GM21423 (cell line): ENCODE results near the gene RPS25.
"Not testable (repeated sequence)": the region's sequence is repeated elsewhere in the genome, so short reads cannot be mapped to it uniquely, and the experiment has no call there.

Experiments
- ATAC-seq: cut with Tn5 transposase; IDR thresholded peaks from one replicate; pipeline ENCODE4 v1.9.1; 2021; ENCODE audit warnings: mild to moderate bottlenecking, moderate library complexity; ENCODE audit not compliant: unreplicated experiment

Gene RPS25

DNA sequence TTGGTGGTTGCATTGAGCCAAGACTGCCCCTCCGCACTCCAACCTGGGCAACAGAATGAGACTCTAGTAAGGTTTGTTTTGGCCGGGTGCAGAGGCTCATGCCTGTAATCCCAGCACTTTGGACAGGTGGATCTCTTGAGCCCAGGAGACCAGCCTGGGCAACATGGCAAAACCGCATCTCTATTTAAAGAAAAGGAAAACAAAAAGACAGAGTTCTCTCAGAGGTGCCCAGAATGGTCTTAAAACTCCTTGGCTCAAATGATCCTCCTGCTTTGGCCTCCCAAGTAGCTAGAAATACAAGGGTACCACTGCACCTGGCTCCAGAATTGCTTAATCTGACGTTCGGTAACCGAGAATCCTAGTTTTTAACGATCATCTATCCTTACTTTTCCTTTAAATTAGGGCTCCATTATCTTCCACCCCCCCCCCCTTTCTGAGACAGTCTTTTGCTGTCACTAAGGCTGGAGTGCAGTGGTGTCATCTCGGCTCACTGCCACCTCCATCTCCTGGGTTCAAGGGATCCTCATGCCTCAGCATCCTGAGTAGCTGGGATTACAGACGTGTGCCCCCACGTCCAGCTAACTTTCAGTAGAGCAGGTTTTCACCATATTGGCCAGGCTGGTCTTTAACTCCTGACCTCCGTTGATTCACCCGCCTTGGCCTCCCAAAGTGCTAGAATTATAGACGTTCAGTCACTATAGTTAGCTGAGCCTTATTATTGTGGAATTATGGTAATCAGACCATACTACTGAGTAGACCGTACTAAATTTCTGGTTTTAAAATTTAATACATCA lies 1.7 kb downstream of the RPS25 start:
- ATAC-seq: no peak

DNA sequence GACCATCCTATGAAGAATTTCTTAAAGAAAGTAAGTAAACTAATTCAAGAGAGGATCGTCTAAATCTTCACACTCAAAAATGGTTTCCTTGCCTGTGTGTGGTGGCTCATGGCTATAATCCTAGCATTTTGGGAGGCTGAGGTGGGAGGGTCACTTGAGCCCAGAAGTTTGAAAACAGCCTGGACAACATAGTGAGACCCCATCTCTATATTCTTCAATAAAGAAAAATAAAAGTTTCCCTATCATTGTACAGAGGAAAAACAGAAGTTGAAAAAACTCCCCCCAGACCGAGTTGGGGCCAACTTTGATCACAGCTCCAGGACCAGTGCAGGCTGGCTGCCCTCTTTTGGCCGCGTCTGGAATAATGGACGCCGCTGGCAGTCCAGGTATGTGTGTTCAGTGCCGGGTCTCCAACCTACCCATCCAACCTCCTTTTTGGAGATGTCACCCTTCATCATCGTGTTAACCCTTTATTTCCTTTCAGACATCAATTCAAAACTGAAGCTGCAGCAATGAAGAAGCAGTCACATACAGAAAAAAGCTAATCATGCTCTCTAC lies 3.0 kb downstream of the RPS25 start:
- ATAC-seq: no peak

DNA sequence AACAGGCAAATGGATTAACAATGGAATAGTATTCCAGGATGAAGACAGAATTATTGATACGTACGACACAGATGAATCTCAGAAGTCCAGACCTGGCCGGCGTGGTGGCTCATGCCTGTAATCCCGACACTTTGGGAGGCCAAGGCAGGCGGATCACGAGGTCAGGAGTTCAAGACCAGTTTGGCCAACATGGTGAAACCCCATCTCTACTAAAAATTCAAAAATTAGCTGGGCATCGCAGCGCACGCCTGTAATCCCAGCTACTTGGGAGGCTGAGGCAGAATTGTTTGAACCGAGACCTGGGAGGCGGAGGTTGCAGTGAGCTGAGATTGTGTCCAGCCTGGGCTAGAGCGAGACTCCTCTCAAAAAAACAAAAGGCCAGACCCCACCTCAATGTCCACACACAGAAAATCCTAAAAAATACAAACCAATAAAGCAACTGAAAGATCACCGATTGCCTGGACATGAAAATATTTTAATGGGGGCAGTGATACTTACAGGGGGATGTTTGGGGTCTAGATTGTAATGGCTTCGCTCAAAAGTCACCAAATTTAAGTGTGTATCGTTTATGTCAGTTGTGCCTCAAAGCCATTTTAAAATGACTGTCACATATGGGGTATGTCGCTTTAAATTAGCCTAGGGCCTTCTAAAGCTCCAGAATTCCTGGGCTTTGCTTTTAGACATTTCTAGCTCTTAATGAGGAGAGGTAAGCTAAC lies 3.8 kb downstream of the RPS25 start:
- no peak for ATAC-seq

DNA sequence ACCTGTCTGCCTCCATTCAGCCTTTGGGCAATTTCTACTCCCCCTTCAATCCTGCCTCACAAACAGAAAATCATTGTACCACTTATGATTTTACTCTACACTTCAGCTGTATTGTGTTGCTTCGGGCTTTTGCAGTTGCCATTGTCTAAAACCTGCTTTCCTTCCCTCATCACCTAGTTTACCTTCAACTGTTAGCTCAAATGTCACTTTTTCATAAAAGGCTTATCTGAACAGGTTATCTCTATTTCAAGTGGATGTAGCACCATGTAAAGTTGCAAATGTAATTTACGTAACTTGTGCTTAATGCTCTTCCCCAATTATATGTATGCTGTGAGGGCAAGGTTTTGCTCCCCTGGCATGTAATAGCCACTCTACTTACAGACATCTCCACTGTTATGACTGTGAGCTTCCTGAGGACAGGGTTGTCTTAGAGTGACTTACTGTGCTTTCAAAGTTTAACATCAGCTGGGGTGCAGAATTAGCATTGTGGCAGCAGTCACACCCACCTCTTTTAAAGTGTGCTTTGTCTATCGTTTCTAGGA lies 5.4 kb downstream of the RPS25 start:
- ATAC-seq: no peak

DNA sequence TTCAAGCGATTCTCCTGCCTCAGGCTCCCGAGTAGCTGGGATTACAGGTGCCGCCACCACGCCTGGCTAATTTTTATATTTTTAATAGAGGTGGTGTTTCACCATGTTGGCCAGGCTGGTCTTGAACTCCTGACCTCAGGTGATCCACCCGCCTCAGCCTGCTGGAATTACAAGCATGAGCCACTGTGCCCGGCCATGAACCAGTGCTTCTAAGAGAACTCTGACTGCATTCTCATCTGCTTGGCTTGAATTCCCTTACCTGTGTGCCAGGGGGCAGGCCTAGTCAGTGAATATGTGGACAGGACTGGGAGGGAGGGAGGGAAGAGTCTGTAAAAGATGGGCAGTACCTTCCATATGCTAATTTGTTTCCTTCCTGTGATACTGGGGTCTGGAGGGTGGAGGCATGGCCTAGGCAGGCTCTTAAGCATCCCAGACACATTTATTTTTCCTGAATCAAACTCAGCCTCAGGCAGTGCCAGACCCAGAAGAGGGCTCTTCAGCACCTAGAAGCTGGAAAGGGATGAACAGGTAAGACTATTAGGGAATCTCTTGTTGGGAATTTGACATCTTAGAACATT lies 6.6 kb downstream of the RPS25 start:
- ATAC-seq: no peak

DNA sequence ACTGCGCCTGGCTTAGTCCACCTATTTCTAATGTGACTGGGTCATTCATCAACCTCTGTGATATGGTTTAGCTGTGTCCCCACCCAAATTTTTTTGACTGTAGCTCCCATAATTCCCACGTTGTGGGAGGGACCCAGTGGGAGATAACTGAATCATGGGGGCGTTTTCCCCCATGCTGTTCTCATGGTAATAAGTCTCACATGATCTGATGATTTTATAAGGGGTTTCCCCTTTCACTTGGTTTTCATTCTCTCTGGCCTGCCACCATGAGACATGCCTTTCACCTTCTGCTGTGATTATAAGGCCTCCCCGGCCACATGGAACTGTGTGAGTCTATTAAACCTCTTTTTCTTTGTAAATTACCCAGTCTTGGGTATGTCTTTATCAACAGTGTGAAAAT lies 11.5 kb downstream of the RPS25 start:
- ATAC-seq: no peak

DNA sequence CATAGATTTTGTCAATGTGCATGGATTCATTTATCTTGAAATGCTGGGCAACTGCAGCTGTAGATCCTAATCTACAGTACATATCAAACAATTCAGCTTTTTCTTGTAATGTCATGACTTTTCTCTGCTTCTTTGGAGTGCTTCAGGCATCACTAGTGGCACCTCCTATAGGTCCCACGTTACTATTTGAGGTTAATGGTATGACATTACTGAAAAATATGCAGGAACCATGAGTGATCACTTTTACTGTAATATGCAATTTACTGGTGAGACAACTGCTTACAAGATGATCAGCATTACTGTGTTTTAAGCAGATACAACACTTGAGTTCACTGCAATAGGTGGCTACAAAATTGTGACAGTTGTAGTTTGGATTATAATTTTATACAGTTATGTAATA lies 17.2 kb downstream of the RPS25 start:
- no peak for ATAC-seq

DNA sequence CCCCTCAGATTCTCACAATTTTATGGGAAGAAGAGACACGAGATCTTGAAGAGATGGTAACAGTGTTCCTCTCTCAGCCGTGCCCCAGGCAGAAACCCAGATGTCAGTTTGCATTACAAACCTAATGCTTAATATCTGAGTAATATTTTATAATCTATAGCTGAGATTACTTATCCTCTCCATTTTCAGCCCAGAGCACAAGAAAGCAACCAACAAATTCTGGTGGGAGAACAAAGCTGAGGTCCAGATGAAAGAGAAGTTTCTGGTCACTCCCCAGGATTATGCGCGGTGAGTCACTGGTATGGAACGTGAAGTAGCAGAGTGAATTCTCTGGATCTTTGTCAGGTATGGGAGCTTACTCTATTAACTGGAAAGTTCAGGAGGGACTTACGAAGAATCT lies 19.3 kb downstream of the RPS25 start:
- ATAC-seq: no peak

DNA sequence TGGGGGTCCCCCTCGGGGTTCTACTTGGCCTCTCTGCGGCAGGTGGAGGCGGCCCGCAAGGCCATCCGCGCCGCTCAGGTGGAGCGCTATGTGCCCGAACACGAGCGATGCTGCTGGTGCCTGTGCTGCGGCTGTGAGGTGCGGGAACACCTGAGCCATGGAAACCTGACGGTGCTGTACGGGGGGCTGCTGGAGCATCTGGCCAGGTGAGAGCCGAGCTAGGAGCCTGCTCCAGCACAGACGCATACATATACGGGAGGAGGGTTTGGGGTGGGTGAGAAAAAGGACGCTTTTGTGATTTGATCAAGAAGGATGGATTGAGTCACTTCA lies 19.8 kb downstream of the RPS25 start:
- ATAC-seq: peak; percentile 7

DNA sequence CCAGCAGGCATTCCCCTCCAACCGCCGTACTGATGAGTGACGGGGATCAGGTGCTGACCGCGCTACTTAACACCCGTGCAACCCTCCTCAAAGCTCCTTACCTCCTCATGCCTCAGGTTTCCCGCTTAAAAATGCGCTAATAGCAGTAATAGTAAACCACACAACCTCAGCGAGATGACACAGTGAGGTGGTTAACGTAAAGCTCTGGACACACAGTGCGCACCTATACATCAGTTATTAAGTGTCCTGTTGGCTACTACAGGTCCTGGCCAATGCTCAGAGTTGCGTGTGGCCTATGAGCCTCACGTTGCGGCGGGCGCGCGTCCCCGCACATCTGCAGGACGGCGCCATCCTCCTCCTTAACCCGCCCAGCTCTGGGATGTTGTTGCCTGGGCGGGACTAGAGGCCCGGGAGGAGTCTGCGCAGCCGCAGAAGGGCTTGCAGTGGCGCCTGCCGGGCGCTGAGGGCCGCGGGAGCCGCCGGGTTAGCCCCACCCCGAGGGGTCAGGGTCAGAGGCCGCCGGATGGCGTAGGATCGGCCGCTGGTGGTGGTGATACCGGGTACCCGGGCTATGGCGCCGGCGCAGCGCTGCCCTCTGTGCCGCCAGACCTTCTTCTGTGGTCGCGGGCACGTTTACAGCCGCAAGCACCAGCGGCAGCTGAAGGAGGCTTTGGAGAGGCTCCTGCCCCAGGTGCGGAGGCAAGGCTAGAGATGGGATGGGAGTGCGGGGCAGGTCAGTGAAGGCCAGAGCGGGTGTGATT lies 20.3 kb downstream of the RPS25 start, which contains the start of gene CENATAC:
CENATAC (plus strand) TSS at position 512 of the 761 bp plus-strand sequence; CDS start at position 572, 60 bp downstream.
- ATAC-seq: peak; percentile 93

DNA sequence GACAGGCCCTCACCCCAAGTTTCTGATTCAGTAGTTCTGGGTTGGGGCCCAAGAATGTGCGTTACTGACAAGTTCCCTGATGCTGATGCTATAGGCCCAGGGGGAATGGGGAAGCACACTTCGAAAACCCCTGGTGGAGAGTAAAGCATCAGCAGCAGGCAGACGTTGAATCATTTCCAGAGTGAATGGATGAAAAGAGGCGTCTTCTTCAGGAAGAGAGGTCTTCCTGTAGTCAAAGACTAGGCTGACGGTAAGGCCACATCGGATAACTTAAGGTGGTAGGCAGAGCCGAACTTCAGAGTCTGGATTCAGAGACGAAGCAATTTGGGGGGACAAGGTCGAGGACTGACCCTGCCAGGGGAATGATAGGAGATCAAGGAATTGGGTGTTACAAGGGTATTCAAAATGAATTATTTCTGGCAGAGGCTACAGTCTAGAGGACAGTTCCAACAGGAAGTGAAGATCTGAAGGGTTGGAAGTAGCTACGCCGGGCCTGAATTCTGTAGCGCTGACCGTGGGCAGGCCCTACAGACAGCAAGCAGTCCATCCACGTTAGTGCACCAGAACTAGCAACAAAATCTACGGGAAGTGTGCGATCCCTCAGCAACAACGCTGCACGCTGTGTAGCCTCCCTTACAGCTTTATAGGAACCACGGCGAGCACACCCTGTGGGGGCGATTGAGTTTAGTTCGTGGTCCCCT lies 21.1 kb downstream of the RPS25 start:
- peak; percentile 11 for ATAC-seq

DNA sequence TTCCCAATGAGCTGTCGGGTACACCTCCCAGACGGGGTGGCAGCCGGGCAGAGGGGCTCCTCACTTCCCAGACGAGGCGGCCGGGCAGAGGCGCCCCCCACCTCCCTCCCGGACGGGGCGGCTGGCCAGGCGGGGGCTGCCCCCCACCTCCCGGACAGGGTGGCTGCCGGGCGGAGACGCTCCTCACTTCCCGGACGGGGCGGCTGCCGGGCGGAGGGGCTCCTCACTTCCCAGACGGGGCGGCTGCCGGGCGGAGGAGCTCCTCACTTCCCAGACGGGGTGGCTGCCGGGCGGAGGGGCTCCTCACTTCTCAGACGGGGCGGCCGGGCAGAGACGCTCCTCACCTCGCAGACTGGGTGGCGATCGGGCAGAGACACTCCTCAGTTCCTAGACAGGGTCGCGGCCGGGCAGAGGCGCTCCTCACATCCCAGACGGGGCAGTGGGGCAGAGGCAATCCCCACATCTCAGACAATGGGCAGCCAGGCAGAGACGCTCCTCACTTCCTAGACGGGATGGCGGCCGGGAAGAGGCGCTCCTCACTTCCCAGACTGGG lies 26.6 kb downstream of the RPS25 start:
- not testable (repeated sequence) for ATAC-seq

DNA sequence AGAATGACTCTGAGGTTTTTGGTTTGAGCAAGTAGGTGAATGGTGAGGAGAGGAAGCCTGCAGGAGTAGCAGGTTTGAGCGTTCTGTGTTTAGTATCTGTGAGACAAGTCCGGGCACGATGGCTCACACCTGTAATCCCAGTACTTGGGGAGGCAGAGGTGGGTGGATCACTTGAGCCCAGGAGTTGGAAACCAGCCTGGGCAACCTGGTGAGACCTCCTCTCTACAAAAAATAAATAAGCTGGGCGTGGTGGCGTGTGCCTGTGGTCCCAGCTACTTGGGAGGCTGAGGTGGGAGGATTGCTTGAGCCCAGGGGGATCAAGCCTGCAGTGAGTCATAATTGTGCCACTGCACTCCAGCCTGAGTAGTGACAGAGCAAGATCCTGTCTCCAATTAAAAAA lies 29.9 kb downstream of the RPS25 start:
- no peak for ATAC-seq

DNA sequence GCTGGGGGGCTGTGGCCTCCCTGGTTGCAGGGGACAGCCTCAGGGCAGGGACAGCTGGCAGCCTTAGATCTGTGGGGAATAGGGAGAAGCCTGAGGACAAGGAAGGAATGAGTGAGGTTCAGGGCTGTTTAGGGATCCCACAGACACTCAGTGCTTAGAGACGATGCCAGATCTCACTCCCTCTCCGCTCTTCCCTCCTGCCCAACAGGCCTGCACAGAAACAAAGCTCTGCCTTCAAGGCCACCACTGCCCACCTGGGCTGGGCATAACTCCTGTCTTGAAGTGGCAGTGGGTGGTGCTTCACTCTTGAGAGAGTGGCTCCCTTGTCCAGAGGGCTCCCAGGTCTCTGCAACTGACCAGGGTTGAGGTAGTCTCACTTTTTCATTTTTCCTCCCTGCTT lies 33.3 kb downstream of the RPS25 start:
- no peak for ATAC-seq

DNA sequence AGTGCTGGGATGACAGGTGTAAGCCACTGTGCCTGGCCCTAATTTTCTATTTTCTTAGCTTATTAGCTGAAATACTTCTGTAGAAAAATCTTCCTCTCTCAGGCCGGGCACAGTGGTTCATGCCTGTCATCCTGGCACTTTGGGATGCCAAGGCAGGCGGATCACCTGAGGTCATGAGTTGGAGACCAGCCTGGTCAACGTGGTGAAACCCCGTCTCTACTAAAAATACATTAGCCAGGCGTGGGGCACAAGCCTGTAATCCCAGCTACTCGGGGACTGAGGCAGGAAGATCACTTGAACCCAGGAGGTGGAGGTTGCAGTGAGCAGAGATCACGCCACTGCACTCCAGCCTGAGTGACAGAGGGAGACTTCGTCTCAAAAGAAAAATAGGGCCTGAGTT lies 33.8 kb downstream of the RPS25 start:
- not testable (repeated sequence) for ATAC-seq

DNA sequence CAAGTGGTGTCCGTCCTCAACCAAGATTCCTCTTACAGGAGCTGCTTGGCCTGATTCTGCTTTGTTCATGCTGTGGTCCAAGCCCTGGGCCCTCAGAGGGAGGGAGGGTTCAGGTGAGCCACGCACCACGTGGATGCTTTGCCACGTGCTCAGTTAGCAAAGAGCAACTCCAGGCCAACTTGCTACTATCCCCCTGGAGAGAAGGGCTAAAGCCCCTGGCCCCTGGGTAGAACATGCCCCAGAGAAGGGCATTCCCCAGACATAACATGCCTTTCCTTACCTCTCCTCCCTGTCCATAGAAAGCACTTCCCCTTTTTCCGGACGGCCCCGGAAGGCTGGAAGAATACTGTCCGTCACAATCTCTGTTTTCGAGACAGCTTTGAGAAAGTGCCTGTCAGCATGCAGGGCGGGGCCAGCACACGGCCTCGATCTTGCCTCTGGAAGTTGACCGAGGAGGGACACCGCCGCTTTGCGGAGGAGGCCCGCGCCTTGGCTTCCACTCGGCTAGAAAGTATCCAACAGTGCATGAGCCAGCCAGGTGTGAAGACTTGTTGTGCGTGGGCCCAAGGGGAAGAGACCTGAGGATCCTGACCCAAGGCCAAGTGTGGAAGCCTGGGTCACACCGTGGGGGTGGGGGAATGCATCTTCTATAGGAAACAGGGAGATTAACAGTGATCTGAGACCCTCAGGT lies 37.8 kb downstream of the RPS25 start:
- no peak for ATAC-seq

DNA sequence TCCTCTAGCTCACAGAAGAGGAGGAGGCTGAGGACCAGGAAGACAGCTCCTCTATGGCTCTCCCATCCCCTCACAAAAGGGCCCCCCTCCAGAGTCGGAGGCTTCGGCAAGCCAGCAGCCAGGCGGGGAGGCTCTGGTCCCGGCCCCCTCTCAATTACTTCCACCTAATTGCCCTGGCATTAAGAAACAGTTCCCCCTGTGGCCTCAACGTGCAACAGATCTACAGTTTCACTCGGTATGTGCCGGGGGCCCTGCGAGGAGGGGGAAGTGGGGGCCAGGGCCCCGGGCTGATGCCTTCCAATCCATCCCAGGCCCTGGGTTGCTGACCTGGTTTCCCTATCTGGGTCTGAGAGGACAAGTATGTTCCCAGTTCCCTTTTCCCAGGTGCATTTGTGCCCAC lies 38.7 kb downstream of the RPS25 start:
- no peak for ATAC-seq

DNA sequence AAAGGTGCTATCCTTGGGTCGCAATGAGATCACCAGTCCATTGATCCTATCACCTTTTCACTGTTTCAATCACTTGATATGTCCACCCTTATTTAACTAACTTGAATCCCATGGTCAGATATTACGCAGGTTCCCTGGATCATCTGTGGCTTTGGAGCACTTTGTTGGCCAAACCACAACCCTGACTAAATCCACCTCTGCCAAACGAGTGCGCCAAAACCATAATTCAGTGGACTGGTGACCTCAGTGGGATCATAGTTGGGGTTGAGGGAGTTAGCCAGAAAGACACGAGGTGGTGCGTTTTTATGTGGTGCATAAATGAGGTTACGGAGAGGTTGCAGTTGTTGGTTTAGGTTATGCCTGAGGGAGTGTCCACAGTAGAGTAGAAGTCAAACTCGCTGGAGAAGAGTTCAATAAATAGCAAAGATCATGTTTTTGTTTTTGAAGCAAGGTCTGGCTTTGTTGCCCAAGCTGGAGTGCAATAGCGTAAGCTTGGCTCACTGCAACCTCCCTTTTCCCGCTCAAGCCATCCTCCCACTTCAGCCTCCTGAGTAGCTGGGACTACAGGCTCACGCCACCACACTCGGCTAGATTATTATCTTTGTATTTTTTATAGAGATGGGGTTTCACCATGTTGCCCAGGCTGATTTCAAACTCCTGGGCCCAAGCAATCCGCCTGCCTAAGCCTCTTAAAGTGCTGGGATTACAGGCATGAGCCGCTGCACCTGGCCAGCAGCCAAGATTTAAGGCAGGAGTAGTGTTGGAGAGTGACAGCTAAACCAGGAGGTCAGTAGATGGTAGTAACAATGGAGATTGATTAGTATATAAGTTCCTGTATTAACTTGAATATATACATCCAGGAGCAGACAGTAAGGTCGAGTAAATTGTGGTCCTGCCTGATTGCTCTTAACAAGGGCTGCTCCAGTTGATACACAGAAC lies 42.1 kb downstream of the RPS25 start:
- no peak for ATAC-seq
